A673 (cell line): ENCODE results near the gene XYLT1. TPM values are rescaled to one million over a fixed set of nuclear protein-coding genes. Genes with fewer than 3 reads are reported as not detected.

Experiments
- BruUV-seq: library from RNA; stranded (reverse); fragments of 400-500 nt; replicated peaks from 2 replicates; lab custom pipeline; 2021; lab: Mats Ljungman, UMichigan
- CTCF ChIA-PET: fragments of 300-600 bp; sonication (Branson Sonifier 250); formaldehyde crosslinking; loops from one replicate; lab custom pipeline; 2022; ENCODE audit warnings: antibody characterized with exemption; lab: Charles Lee
- POLR2A ChIA-PET: fragments of 300-600 bp; sonication (Branson Sonifier 250); formaldehyde crosslinking; loops from one replicate; lab custom pipeline; 2022; ENCODE audit warnings: antibody characterized with exemption; ENCODE audit not compliant: low non-redundant PET; lab: Charles Lee
- DNase-seq: peaks from one replicate; pipeline ENCODE4 v3.0.0-alpha.2; 2015; ENCODE audit warnings: low spot score
- H3K27ac ChIP-seq: fragments of 200-600 bp; sonication (generic); 2 replicates; pipeline ENCODE4 v1.5.1; 2016; ENCODE audit warnings: mixed run types, low read depth, mild to moderate bottlenecking, mixed read lengths, antibody characterized with exemption, low read length; ENCODE audit not compliant: poor library complexity, severe bottlenecking
- H3K27me3 ChIP-seq: fragments of 200-600 bp; sonication (generic); replicated peaks from 2 replicates; pipeline ENCODE4 v1.6.1; 2017; ENCODE audit warnings: mixed run types, low read depth, mild to moderate bottlenecking, mixed read lengths, antibody characterized with exemption, low read length; ENCODE audit not compliant: insufficient read depth, poor library complexity
- H3K36me3 ChIP-seq: fragments of 200-600 bp; sonication (generic); 2 replicates; pipeline ENCODE4 v1.6.1; 2016; ENCODE audit warnings: mixed run types, mild to moderate bottlenecking, mixed read lengths, antibody characterized with exemption, low read length; ENCODE audit not compliant: insufficient read depth, poor library complexity, severe bottlenecking
- H3K4me1 ChIP-seq: fragments of 200-600 bp; sonication (generic); 2 replicates; pipeline ENCODE4 v1.6.1; 2017; ENCODE audit warnings: mixed run types, mild to moderate bottlenecking, mixed read lengths, antibody characterized with exemption, low read length; ENCODE audit not compliant: insufficient read depth, poor library complexity, severe bottlenecking
- H3K4me3 ChIP-seq: fragments of 200-600 bp; sonication (generic); 2 replicates; pipeline ENCODE4 v1.5.1; 2016; ENCODE audit warnings: low read depth, mixed run types, mild to moderate bottlenecking, mixed read lengths, low read length; ENCODE audit not compliant: poor library complexity, severe bottlenecking
- H3K9me3 ChIP-seq: fragments of 200-600 bp; sonication (generic); 2 replicates; pipeline ENCODE4 v1.6.1; 2016; ENCODE audit warnings: mixed run types, low read depth, mild to moderate bottlenecking, mixed read lengths, antibody characterized with exemption, low read length; ENCODE audit not compliant: poor library complexity, severe bottlenecking
- EZH2 ChIP-seq: fragments of 200-600 bp; sonication (generic); IDR thresholded peaks from 2 replicates; pipeline ENCODE4 v1.6.1; 2017; ENCODE audit warnings: borderline replicate concordance, low read depth, mild to moderate bottlenecking, mixed read lengths, antibody characterized with exemption, low read length; ENCODE audit not compliant: poor library complexity, severe bottlenecking
- intact Hi-C: fragments of 100-400 bp; cut with micrococcal nuclease; formaldehyde crosslinking; loops from one replicate; pipeline ENCODE4 v1.10.0; 2022; ENCODE audit not compliant: unreplicated experiment
- total RNA-seq: library from RNA; stranded (reverse); gene quantifications from 2 replicates; pipeline ENCODE4 v1.2.3, GENCODE V29; 2021
- TF ChIP-seq, protein P1 (sequence below): fragments of 300-800, 200-600 bp; sonication (generic); conservative IDR thresholded peaks from 2 replicates; pipeline ENCODE4 v1.5.1; 2017; ENCODE audit warnings: low read depth, mild to moderate bottlenecking, antibody characterized with exemption, low read length, moderate library complexity, mixed read lengths

XYLT1 gene
- total RNA-seq, 1 experiment from 2014 or later: 0.64 TPM

DNA sequence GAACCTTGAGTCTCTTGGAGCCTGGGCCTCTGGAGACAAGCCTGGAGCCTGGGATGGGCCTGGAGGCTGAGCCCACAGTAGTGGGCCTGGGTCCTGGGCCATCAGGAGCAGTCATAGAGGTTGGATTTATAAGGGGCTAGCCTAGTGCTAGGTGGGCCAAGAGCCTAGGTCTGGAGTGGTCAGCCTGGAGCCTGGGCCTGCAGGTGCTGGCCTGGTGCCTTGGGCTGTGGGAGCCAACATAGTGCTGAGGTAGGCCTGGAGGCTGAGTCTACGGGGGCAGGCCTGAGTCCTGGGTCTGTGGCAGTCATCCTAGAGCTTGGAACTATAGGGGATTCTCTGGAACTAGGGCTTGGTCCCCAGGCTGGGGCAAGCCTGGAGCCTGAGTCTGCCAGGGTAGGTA, 414.1 kb downstream of the XYLT1 start:
- DNase-seq: no peak
- Histone ChIP-seq H3K4me1 (no peaks in the 10 kb centered on the region), H3K36me3 (no peaks in the 10 kb centered on the region), H3K27me3 (no peaks in the 10 kb centered on the region), H3K4me3 (no peak overlapping the region), H3K9me3 (peaks cover 10% of the 10 kb centered on the region), H3K27ac (no peak overlapping the region)
- intact Hi-C loops: no loop called here
- CTCF ChIA-PET: no interaction called here
- TF ChIP-seq EZH2: no peak
- TF ChIP-seq, protein P1, sequence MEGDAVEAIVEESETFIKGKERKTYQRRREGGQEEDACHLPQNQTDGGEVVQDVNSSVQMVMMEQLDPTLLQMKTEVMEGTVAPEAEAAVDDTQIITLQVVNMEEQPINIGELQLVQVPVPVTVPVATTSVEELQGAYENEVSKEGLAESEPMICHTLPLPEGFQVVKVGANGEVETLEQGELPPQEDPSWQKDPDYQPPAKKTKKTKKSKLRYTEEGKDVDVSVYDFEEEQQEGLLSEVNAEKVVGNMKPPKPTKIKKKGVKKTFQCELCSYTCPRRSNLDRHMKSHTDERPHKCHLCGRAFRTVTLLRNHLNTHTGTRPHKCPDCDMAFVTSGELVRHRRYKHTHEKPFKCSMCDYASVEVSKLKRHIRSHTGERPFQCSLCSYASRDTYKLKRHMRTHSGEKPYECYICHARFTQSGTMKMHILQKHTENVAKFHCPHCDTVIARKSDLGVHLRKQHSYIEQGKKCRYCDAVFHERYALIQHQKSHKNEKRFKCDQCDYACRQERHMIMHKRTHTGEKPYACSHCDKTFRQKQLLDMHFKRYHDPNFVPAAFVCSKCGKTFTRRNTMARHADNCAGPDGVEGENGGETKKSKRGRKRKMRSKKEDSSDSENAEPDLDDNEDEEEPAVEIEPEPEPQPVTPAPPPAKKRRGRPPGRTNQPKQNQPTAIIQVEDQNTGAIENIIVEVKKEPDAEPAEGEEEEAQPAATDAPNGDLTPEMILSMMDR: no peak
- no TSS peak for BruUV-seq
- POLR2A ChIA-PET: no interaction called here

DNA sequence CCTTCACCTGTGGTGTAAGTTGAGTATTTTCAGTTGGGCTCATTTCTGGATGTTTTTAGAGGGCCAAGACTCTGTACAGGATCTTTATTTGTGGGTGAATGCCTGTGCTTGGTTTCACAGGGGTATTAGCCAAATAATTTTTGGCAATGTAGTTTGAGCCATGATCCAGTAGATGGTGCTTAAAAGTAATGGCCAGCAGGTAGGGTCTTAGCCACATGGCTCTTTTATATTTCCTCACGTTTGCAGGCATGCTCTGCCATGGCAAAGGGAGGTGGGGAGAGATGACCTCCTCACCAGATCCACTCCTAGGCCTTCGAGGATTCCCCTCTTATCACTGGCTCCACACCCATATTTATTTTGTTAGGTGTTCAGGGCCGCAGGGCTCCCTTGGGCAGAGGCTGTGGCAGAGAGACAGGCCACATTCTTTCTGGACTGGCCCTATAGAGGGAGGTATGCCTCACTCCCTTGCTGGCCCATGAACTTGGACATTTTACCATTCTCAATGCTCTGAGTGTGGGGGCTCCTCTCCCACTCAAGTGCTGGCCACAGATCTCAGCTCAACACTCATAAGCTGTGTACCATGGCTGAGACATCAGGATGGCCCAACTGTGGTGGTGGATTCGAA, 417.1 kb downstream of the XYLT1 start:
- no peaks in the 10 kb centered on the region for H3K27me3 ChIP-seq
- H3K4me1 ChIP-seq: no peaks in the 10 kb centered on the region
- H3K27ac ChIP-seq: no peak overlapping the region
- no TSS peak for BruUV-seq
- DNase-seq: no peak
- H3K36me3 ChIP-seq: no peaks in the 10 kb centered on the region
- ChIA-PET POLR2A (no interaction called here), CTCF (no interaction called here)
- no peak for TF ChIP-seq EZH2
- TF ChIP-seq, protein P1: no peak
- H3K9me3 ChIP-seq: peaks cover 7% of the 10 kb centered on the region
- no peak overlapping the region for H3K4me3 ChIP-seq
- intact Hi-C loops: no loop called here
